Measurements from ENCODE around the gene GNL1. TPM values are rescaled to one million over a fixed set of nuclear protein-coding genes. Genes with fewer than 3 reads are reported as not detected.

GNL1 gene, protein sequence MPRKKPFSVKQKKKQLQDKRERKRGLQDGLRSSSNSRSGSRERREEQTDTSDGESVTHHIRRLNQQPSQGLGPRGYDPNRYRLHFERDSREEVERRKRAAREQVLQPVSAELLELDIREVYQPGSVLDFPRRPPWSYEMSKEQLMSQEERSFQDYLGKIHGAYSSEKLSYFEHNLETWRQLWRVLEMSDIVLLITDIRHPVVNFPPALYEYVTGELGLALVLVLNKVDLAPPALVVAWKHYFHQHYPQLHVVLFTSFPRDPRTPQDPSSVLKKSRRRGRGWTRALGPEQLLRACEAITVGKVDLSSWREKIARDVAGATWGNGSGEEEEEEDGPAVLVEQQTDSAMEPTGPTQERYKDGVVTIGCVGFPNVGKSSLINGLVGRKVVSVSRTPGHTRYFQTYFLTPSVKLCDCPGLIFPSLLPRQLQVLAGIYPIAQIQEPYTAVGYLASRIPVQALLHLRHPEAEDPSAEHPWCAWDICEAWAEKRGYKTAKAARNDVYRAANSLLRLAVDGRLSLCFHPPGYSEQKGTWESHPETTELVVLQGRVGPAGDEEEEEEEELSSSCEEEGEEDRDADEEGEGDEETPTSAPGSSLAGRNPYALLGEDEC
- 28.7 to 34.3 TPM (median 33.2 TPM) in 5 replicates for total RNA-seq (2022; extraction: Qiagen RNA extraction)

DNA sequence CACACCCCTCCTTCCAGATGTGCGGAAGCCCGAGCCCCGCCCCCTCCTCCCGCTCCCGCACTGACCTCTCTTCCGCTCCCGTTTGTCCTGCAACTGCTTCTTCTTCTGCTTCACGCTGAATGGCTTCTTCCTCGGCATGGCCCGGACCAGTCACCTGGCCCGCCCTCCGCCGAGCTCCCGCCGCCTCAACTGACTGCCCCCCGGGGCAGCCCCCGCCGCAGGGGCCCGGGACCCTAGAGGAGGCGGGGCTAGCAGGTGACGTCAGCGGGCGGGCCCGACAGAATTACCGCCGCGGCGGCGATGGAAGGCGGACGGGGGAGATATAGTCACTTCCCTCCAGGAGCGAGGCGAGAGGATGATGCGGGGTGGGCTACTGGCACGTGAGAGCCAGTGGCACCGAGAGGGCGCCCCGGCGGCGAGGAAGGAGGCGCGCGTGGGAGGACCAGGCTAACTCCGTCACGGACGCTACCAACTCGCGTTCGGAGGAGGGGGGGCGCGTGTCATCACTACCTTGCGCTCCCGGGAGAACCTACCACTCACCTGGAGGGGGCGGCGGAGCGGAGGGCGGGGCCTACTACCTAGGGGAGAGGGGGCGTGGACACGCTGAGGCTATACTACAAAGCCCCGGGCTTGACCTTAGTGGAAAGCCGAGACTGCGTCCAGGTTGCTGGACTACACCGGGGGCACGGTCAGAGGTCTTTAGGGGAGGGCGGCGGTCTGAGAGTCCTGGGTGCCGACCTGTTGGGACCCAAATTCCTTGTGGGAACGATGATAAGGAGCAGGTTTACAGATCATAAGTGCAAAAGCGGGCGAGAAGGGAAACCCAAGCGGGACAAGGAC is at the start of gene GNL1:
Gene GNL1, minus strand, starts transcription at position 424 of the 840 bp plus-strand sequence. Its CDS starts 286 bp downstream, at position 138.

DNA sequence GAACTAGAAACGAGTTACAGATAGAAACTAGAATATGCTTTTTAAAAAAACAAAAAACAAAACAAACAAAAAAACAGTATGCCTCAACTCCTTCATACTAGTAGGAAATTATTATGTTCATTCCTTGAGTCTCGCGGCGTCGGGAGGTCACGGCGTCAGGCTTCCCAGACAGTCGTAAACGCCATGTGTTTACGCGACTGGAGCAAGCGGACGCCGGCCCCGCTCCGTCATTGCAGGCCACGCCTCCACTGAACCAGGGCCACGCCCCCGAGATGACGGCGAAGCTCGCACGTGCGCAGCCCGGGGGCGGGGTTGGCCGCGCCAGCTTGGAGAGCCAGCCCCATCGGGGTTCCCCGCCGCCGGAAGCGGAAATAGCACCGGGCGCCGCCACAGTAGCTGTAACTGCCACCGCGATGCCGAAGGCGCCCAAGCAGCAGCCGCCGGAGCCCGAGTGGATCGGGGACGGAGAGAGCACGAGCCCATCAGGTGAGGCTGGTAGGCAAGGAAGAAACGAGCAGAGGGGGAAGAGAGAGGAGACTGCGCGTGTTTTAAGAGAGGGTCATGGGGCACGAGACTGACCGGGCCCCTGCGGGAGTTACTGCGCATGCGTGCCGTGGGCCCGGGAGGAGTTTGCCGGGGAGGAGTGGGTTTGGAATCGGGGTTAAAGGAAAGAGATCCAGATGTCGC is 14.9 kb upstream of the GNL1 start, which contains the start of gene ABCF1:
Gene ABCF1, plus strand, starts transcription at position 368 of the 687 bp plus-strand sequence. Its CDS starts 46 bp downstream, at position 414.

DNA sequence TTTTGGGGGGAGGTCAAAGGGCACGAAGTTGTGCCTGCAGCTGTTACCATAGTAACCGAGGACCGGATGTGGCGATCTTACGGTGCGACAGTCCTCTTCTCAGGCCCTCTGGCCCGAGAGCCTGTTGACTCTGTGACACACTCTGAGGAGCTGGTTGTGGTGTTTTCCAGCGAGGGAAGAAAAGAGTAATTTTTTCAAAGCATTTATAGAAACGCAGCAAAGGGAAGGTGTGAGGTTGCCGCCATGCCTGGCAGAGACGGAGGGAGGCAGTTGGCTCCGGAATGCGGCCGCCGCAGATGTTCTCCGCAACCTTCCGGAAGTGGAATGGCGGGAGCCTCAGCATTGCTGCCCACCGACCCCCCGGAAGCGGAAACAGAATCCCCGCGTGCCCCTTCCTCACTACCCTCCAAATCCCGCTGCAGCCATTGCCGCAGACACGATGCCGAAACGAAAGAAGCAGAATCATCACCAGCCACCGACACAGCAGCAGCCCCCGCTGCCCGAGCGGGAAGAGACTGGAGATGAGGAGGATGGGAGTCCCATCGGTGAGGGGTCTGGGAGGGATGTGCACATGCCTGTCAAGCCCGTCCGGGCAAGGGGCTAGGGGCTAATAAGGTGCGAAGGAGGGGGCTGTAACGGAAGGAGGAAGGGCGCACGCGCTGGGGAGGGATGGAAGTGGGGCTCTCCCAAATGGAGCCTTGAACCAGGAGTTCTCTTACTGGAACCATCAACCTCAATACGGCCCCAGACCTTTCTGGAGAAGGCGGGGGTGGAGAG is 805 bp upstream of the GNL1 start, which contains the start of gene PRR3:
Gene PRR3, plus strand, starts transcription at position 390 of the 777 bp plus-strand sequence. Its CDS starts 50 bp downstream, at position 440.

Other genes with a start within 250 kb of the GNL1 start
- 6.7 to 8.5 TPM (median 7.2 TPM) in 5 replicates for gene TRIM39, start 229.6 kb downstream of the GNL1 start, total RNA-seq (2022; extraction: Qiagen RNA extraction)
- 57.8 to 79.3 TPM (median 66.5 TPM) in 5 replicates for gene RPP21, start 211.3 kb downstream of the GNL1 start, total RNA-seq (2022; extraction: Qiagen RNA extraction)
- gene HLA-E, start 67.0 kb downstream of the GNL1 start, total RNA-seq (2022; extraction: Qiagen RNA extraction), result 56.4 to 67.3 TPM (median 59.7 TPM) in 5 replicates
- gene PRR3, start 806 bp upstream of the GNL1 start, total RNA-seq (2022; extraction: Qiagen RNA extraction), result 14.9 to 17.6 TPM (median 16.6 TPM) in 5 replicates
- 46.8 to 55.1 TPM (median 50.0 TPM) in 5 replicates for gene ABCF1, start 15.0 kb upstream of the GNL1 start, total RNA-seq (2022; extraction: Qiagen RNA extraction)
- 28.1 to 45.4 TPM (median 29.3 TPM) in 5 replicates for gene PPP1R10, start 60.8 kb upstream of the GNL1 start, total RNA-seq (2022; extraction: Qiagen RNA extraction)
- gene MRPS18B, start 61.4 kb upstream of the GNL1 start, total RNA-seq (2022; extraction: Qiagen RNA extraction), result 68.8 to 112 TPM (median 72.9 TPM) in 5 replicates
- gene ATAT1, start 70.4 kb upstream of the GNL1 start, total RNA-seq (2022; extraction: Qiagen RNA extraction), result 4.4 to 6.3 TPM (median 6.0 TPM) in 5 replicates
- gene C6orf136, start 90.6 kb upstream of the GNL1 start, total RNA-seq (2022; extraction: Qiagen RNA extraction), result 10.1 to 14.3 TPM (median 12.1 TPM) in 5 replicates
- gene DHX16, start 116.5 kb upstream of the GNL1 start, total RNA-seq (2022; extraction: Qiagen RNA extraction), result 25.2 to 30.4 TPM (median 27.0 TPM) in 5 replicates
- gene PPP1R18, start 130.2 kb upstream of the GNL1 start, total RNA-seq (2022; extraction: Qiagen RNA extraction), result 41.4 to 47.5 TPM (median 44.5 TPM) in 5 replicates
- gene NRM, start 134.5 kb upstream of the GNL1 start, total RNA-seq (2022; extraction: Qiagen RNA extraction), result 23.1 to 27.4 TPM (median 25.9 TPM) in 5 replicates
- gene MDC1, start 160.8 kb upstream of the GNL1 start, total RNA-seq (2022; extraction: Qiagen RNA extraction), result 14.9 to 21.3 TPM (median 16.4 TPM) in 5 replicates
- gene TUBB, start 163.9 kb upstream of the GNL1 start, total RNA-seq (2022; extraction: Qiagen RNA extraction), result 822 to 948 TPM (median 905 TPM) in 5 replicates
- 84.0 to 102 TPM (median 90.7 TPM) in 5 replicates for gene FLOT1, start 186.2 kb upstream of the GNL1 start, total RNA-seq (2022; extraction: Qiagen RNA extraction)
- 48.0 to 79.6 TPM (median 72.7 TPM) in 5 replicates for gene IER3, start 188.1 kb upstream of the GNL1 start, total RNA-seq (2022; extraction: Qiagen RNA extraction)